HepG2 (cell line): ENCODE results near the gene TCFL5. TPM values are rescaled to one million over a fixed set of nuclear protein-coding genes. Genes with fewer than 3 reads are reported as not detected.
A peak's percentile ranks its signal among the peaks of the same experiment; 100 is the strongest.

Source experiments
- AKAP8 ChIP-seq: sonication (generic); formaldehyde crosslinking; IDR thresholded peaks from 2 replicates; pipeline ENCODE4 v1.5.1; 2020; ENCODE audit warnings: mild to moderate bottlenecking, missing genetic modification reagents
- GATAD2A ChIP-seq: IDR thresholded peaks from 2 replicates; pipeline ENCODE4 v1.6.1; 2016
- GRHL1 ChIP-seq: sonication (generic); formaldehyde crosslinking; conservative IDR thresholded peaks from 2 replicates; pipeline ENCODE4 v1.8.0; 2022; ENCODE audit warnings: missing genetic modification reagents
- KLF12 ChIP-seq: sonication (generic); formaldehyde crosslinking; IDR thresholded peaks from 2 replicates; pipeline ENCODE4 v1.4.0; 2020; ENCODE audit warnings: missing genetic modification reagents, borderline replicate concordance
- MAZ ChIP-seq, 2 experiments: sonication (generic) in 1 of 2; formaldehyde crosslinking in 1 of 2; IDR thresholded peaks; 2 replicates each; pipeline versions ENCODE4 v1.5.0 to v1.6.1; 2012 to 2020; ENCODE audit warnings: low read depth in 2 of 2, mild to moderate bottlenecking in 2 of 2, borderline replicate concordance in 1 of 2, improper control_type of control experiment in 1 of 2, low read length in 1 of 2, missing genetic modification reagents in 1 of 2, moderate library complexity in 1 of 2
- MTF1 ChIP-seq: sonication (generic); formaldehyde crosslinking; IDR thresholded peaks from 2 replicates; pipeline ENCODE4 v1.5.0; 2020; ENCODE audit warnings: missing genetic modification reagents
- MYC ChIP-seq: sonication (generic); formaldehyde crosslinking; IDR thresholded peaks from 2 replicates; pipeline ENCODE4 v1.9.0; 2021; ENCODE audit warnings: missing genetic modification reagents, borderline replicate concordance
- NFE2L2 ChIP-seq: fragments of 150-350 bp; IDR thresholded peaks from 2 replicates; pipeline ENCODE4 v1.6.1; 2014; ENCODE audit warnings: low read length
- PPARG ChIP-seq: conservative IDR thresholded peaks from 2 replicates; pipeline ENCODE4 v1.6.1; 2016; ENCODE audit warnings: missing biosample characterization, missing genetic modification reagents
- RBM22 ChIP-seq: fragments of 200-400 bp; formaldehyde crosslinking; optimal IDR thresholded peaks from 2 replicates; pipeline ENCODE3; 2017; ENCODE audit warnings: mild to moderate bottlenecking, low read length, moderate library complexity
- REST ChIP-seq, 2 experiments: IDR thresholded peaks; 2 replicates each; pipeline ENCODE4 v1.6.1; 2011 to 2012; ENCODE audit warnings: low read length in 2 of 2, borderline replicate concordance in 1 of 2, low read depth in 1 of 2, mild to moderate bottlenecking in 1 of 2, moderate library complexity in 1 of 2
- RXRB ChIP-seq: IDR thresholded peaks from 2 replicates; pipeline ENCODE4 v1.6.1; 2016; ENCODE audit warnings: borderline replicate concordance, missing genetic modification reagents, missing compliant biosample characterization
- SRF ChIP-seq: IDR thresholded peaks from 2 replicates; pipeline ENCODE4 v1.6.1; 2011; ENCODE audit warnings: mild to moderate bottlenecking, low read depth, low read length, moderate library complexity
- STAT6 ChIP-seq: sonication (generic); formaldehyde crosslinking; IDR thresholded peaks from 2 replicates; pipeline ENCODE4 v1.4.0; 2020; ENCODE audit warnings: missing genetic modification reagents, mild to moderate bottlenecking, borderline replicate concordance
- ZGPAT ChIP-seq: IDR thresholded peaks from 2 replicates; pipeline ENCODE4 v1.6.1; 2016; ENCODE audit warnings: mild to moderate bottlenecking
- ZKSCAN5 ChIP-seq: sonication (generic); formaldehyde crosslinking; IDR thresholded peaks from 2 replicates; pipeline ENCODE4 v1.5.1; 2020; ENCODE audit warnings: mild to moderate bottlenecking, missing genetic modification reagents
- ZMAT3 ChIP-seq: sonication (generic); formaldehyde crosslinking; conservative IDR thresholded peaks from 2 replicates; pipeline ENCODE4 v1.7.0; 2021; ENCODE audit warnings: missing genetic modification reagents
- ZNF180 ChIP-seq: sonication (generic); formaldehyde crosslinking; IDR thresholded peaks from 2 replicates; pipeline ENCODE4 v1.4.0; 2020; ENCODE audit warnings: low read depth, missing genetic modification reagents, borderline replicate concordance
- ZNF282 ChIP-seq: fragments of 450-650 bp; IDR thresholded peaks from 2 replicates; pipeline ENCODE4 v1.6.1; 2018; ENCODE audit not compliant: partially characterized antibody
- polyA plus RNA-seq, 8 experiments: library from polyadenylated mRNA; depleted of rRNA in 3 of 8; stranded (reverse) in 7 of 8; unstranded in 1 of 8; fragments of >200 nt; fragmentation: Illumina TruSeq in 4 of 8; extraction: Trizol in 4 of 8; gene quantifications; 2 replicates each; pipeline versions ENCODE4 v1.2.1 to v1.2.3, GENCODE V29; 2011 to 2016; ENCODE audit warnings: low read depth in 4 of 8, missing spikeins in 1 of 8, mixed read lengths in 1 of 8; ENCODE audit not compliant: insufficient read depth in 1 of 8
- total RNA-seq, 5 experiments: library from RNA; depleted of rRNA; stranded (reverse); fragments of >200 nt; fragmentation: Illumina TruSeq; extraction: Trizol; gene quantifications; 2 replicates each; pipeline ENCODE4 v1.2.3, GENCODE V29; 2016; ENCODE audit warnings: low read depth in 1 of 5

Gene TCFL5
- total and polyA plus RNA-seq, 2 of the 13 experiments (the other 11 are each of a cell fraction or from before 2014, with no cell fraction given): 14.8 to 20.0 TPM

GRCh38 chr20:62824476-62825332, 36.9 kb downstream of the TCFL5 start (continued):
- no peak for TF ChIP-seq REST (IDR thresholded peaks at IDR 0.05; ENCODE audit: borderline replicate concordance in 1 of 2, low read depth in 1 of 2, low read length in 2 of 2)
- no peak; the same call in 1 of the 2 replicates for TF ChIP-seq MAZ (IDR thresholded peaks at IDR 0.05; ENCODE audit: borderline replicate concordance, low read depth, low read length)
- TF ChIP-seq MAZ (CRISPR knock-in tag; IDR thresholded peaks at IDR 0.05; ENCODE audit: low read depth): no peak; the same call in 1 of the 2 replicates
- TF ChIP-seq ZNF282: no peak
- TF ChIP-seq KLF12 (CRISPR knock-in tag): 0 out of 2 replicates have a peak, but pooled peaks have one; percentile 19
- no peak for TF ChIP-seq NFE2L2
- no peak for TF ChIP-seq SRF
- no peak for TF ChIP-seq GATAD2A (CRISPR knock-in tag)
- 0 out of 2 replicates have a peak, but pooled peaks have one; percentile 59 for TF ChIP-seq ZKSCAN5
- peak; percentile 13; the same call in 1 of the 2 replicates for TF ChIP-seq ZGPAT (CRISPR knock-in tag)
- peak; percentile 70 for TF ChIP-seq AKAP8
- no peak for TF ChIP-seq MYC
- no peak for TF ChIP-seq STAT6 (CRISPR knock-in tag)
- no peak for TF ChIP-seq ZMAT3
- no peak for TF ChIP-seq ZNF180 (CRISPR knock-in tag)
- no peak for TF ChIP-seq MTF1 (CRISPR knock-in tag)
- TF ChIP-seq RBM22: peak; percentile 7
- no peak for TF ChIP-seq PPARG (CRISPR knock-in tag)
- no peak for TF ChIP-seq GRHL1 (CRISPR knock-in tag)
- TF ChIP-seq RXRB: 0 out of 2 replicates have a peak, but pooled peaks have one; percentile 18
